ENCODE data around the gene ASB8. TPM values are rescaled to one million over a fixed set of nuclear protein-coding genes. Genes with fewer than 3 reads are reported as not detected.
"Not testable (repeated sequence)": the region's sequence is repeated elsewhere in the genome, so short reads cannot be mapped to it uniquely, and the experiment has no call there.

ASB8 gene
- total RNA-seq, 1 donor from 2014 or later: 80.7 TPM

DNA sequence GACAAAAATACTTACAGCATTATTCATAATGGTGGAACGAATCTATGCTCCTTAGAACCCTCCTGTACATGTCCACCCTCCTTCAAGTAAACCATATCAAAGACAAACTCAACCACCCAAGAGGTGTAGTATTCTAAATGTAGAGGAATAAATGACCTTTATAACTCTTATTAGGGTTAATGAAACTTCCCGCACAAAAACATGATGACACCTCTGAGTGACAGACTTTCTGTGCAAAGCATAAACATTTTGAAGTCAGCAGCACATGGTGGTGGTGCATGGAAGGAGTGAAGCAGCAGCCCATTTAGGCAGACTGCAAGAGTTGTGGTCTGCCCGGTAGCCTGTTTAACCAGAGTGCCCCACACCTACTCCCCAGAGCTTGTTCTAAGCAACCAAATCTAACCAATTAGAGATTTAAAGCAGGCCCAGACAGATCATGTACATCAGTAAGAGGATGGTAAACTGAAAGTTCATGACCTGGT is 615 bp upstream of the ASB8 start:
- intact Hi-C loops (cut with DNase I): loop anchor here (1.0 to 2.0 kb wide), 2 partner anchors 39 to 52 kb away; partner anchors contain the start of genes PFKM and SENP1
- DNase-seq (ENCODE audit: missing footprints) (no peak), ATAC-seq (no peak)

DNA sequence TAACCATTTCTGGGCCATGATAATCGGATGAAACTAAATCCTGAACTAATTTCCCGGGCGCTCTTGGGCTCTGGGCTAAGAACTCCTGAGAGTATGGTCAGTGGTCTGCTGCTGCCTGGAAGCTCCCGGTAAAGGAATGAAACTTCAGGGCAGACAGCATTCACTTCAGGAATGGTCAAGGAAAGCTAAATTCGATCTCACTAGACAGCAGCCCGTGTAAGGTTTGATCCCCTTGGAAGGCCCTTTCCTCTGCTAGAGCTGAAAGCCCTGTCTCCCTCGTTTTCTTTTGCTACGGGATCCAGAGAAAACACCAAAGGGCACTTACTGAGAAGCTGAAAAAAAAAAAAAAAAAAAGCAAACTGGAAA is 680 bp downstream of the ASB8 start:
- intact Hi-C loops (cut with DNase I): loop anchor here (1.0 to 2.0 kb wide), 2 partner anchors 38 to 50 kb away; partner anchors contain the start of genes PFKM and SENP1
- ATAC-seq: no peak

DNA sequence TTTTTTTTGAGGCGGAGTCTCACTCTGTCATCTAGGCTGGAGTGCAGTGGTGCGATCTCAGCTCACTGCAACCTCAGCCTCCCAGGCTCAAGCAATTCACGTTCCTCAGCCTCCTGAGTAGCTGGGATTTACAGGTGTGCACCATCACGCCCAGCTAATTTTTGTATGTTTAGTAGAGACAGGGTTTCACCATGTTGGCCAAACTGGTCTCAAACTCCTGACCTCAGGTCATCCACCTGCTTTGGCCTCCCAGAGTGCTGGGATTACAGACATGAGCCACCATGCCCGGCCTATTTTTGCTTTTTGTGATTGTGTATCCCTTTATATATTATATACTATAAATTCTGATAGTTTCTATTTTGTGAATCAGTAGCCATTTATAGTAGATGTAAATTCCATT is 1.5 kb downstream of the ASB8 start:
- intact Hi-C loops (cut with DNase I): loop anchor here (2.0 kb wide), 1 partner anchor 37 kb away; the partner anchor contains the start of gene PFKM
- DNase-seq (ENCODE audit: missing footprints); ATAC-seq: not testable (repeated sequence)

More for the DNA sequence above, 680 bp downstream of the ASB8 start:
- no peak for DNase-seq (ENCODE audit: missing footprints)

DNA sequence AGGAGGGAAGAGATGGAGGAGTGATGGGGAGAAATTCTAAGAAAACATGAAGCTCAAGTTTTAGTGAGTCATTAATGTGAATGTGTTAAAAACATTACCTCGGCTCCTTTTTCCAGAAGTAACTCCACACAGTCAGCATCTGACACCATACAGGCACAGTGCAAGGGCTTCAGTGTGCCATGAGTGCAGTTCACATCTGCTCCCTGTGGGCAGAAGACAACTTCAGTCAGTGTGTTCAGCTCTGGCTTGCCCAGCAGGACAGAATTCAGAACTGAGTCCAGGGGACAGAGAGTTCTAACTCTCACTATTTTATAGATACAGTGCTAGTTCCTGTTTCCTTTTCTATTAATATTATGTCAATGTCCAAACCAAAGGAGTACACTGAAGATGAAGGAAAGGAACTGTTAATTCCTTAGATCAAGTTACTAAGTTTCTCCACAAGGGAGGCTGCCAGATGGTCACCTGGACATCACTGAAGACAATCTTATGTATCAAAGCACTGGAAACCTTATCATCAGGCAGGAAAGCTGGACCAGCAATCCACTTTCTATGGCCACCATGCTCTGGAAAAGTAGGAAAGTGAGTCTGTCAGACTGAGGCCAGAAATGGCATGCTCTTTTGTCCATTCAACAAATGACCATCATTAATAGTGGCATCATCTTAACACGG is 6.1 kb downstream of the ASB8 start:
- DNase-seq (ENCODE audit: missing footprints): no peak
- intact Hi-C loops (cut with DNase I): no loop called here
- ATAC-seq: peak; percentile 37

DNA sequence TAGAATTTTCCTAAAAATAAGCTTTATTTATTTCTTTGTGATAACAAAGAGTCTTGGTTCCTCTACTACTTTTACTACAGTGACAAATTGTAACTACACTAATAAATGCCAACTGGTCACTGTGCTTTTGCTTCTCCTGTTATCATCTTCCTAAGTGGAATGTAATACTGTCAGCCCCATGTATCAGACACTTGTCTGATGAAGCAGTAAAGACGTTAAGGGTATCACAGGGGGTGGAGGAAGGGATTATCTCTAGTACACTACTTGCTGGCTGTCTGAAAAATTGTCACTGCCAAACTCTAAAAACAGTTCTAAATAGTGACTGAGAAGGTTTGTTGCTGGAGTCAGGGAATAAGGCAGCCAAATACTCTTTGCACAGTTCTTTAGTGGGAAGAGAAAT is 11.3 kb downstream of the ASB8 start:
- ATAC-seq (peak; percentile 86), DNase-seq (ENCODE audit: missing footprints) (no peak)
- intact Hi-C loops (cut with DNase I): loop anchor here (2.0 kb wide), 1 partner anchor 21 kb away; no protein-coding TSS in a partner anchor

DNA sequence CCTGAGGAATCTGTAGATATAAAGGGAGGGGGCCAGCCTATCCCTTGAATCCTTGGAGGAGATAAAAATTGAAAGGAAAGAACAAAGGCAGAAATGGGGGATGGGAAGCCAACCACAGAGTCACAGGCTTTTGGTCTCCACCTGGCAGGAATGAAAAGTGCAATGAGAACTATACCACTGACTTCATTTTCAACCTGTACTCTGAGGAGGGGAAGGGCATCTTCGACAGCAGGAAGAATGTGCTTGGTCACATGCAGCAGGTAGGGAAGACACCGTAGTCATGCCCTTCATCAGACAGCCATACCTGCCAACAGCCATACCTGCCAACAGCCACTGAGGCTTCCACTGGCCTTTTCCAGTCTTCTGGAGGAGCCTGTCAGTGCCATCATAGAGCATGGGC is 13.4 kb downstream of the ASB8 start:
- ATAC-seq (no peak), DNase-seq (ENCODE audit: missing footprints) (no peak)
- intact Hi-C loops (cut with DNase I): no loop called here

DNA sequence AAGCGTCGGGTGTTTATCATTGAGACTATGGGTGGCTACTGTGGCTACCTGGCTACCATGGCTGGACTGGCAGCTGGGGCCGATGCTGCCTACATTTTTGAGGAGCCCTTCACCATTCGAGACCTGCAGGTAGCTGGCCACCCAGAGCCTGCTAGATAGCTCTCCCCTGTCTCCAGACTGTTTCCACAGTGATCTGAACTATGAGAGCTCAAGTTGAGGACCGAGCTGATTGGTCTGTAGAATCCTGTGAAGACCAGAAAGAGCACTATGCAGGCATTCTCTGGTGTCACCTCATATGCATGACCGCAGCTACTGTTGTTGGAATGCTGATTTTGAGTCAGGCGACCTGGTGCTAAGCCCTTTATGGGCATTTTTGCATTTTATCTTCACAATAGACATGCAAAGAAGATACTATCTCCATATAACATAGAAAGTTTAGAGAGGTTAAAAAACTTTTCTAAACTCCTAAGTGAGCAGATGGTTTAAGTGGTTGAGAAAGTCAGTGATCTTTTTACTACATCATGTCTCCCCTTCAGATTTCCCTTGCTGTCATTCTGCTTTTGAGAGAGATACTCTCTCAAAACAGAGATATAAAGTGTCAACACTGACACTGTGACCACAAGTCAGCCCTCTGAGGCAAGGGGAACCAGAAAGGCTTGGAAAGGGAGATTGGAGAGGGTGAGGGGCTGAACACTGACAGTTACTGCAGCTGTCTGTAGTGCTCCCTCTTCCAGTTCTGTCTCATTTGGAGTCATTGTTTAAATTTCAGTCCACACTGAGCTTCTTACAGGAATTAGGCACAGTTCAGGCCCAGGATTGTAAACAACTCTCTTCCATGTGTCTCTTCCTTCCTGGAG is 14.3 kb downstream of the ASB8 start:
- no peak for ATAC-seq
- intact Hi-C loops (cut with DNase I): no loop called here
- DNase-seq (ENCODE audit: missing footprints): no peak

DNA sequence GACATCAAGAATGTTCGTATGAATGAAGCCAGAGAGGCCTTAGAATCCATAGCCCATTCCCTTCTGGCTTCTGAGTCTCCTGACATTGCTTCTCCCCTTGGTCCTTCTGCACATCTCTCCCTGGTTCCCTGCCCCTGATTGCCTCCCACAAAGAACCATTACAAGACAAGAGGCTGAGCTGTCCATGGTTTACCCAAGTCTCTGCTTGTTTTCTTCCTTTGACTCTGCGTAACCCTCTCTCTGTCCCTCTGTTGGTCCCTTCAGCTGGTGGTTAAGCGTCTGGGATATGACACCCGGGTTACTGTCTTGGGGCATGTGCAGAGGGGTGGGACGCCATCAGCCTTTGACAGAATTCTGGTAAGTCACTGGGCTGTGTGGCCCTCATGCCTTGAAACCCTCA is 22.3 kb downstream of the ASB8 start:
- ATAC-seq: no peak
- intact Hi-C loops (cut with DNase I): no loop called here
- no peak for DNase-seq (ENCODE audit: missing footprints)

DNA sequence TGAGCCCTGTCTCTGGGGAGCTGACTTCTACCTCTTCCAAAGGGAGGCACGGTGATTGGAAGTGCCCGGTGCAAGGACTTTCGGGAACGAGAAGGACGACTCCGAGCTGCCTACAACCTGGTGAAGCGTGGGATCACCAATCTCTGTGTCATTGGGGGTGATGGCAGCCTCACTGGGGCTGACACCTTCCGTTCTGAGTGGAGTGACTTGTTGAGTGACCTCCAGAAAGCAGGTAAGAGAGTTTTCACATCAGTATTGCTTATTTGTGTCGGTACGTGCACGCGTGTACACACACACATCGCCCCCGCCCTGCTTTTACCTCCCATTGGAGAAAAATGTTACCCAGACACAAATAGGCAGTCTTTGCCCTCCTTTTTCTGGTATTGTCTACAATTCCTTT is 24.5 kb downstream of the ASB8 start:
- no peak for DNase-seq (ENCODE audit: missing footprints)
- intact Hi-C loops (cut with DNase I): no loop called here

DNA sequence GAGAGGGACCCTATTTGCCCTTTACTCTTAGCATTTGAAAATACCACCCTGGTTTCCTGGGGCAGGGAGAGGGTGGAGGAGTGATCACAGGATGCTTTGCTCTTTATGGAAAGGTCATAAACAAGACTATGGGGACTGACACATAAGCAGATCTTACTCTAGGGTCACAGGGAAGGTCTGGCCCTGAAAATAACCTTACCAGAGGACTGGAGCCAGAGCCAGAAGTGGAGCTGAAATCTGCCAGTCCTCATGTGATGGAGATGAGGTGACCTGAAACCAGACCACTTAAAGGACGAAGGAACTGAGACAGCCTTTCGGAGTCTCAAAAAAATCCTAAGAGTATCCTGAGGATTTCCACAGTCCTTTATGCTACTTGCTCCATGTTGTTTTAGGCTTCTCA is 25.8 kb downstream of the ASB8 start:
- no peak for DNase-seq (ENCODE audit: missing footprints)
- peak; percentile 38 for ATAC-seq
- intact Hi-C loops (cut with DNase I): no loop called here

More for the DNA sequence above, 24.5 kb downstream of the ASB8 start:
- ATAC-seq: no peak

DNA sequence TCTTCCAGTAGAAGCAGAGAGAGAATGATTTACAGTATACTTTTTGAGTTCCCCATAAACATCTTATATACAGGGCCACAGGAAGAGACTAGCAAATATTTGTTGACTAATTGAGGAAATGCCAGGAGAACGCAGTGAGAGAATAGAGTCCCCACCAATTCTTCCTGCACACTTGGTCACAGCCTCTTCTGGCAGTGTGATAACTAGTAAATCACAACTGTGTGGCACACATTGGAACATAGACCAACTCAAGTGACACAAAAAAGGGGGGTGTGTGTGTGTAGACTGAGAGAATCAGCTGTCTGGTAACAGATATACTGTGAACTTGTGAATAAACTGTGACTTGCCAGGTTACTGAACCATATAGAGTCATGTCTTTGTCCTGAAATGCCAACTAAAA is 27.9 kb downstream of the ASB8 start:
- ATAC-seq: no peak
- intact Hi-C loops (cut with DNase I): no loop called here
- DNase-seq (ENCODE audit: missing footprints): no peak

DNA sequence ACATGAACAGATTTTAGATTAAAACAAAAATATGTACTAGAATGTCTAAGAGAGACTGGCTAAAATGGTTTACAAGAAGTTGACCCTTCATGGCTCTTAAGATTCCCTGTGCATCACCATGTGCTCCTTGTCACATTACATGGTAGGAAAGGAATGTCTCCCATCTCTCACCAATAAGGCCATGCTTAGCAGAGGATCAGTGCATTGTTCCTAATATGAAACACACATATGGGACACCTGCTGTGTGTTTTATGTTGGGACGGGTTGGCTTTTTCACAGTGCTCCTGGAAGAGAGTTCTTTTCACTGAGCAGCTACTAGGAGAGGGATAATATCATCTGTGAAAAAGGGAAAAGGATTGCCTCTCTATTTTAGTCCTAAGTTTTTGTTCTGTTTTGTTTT is 28.5 kb downstream of the ASB8 start:
- DNase-seq (ENCODE audit: missing footprints) (no peak), ATAC-seq (no peak)
- intact Hi-C loops (cut with DNase I): no loop called here

DNA sequence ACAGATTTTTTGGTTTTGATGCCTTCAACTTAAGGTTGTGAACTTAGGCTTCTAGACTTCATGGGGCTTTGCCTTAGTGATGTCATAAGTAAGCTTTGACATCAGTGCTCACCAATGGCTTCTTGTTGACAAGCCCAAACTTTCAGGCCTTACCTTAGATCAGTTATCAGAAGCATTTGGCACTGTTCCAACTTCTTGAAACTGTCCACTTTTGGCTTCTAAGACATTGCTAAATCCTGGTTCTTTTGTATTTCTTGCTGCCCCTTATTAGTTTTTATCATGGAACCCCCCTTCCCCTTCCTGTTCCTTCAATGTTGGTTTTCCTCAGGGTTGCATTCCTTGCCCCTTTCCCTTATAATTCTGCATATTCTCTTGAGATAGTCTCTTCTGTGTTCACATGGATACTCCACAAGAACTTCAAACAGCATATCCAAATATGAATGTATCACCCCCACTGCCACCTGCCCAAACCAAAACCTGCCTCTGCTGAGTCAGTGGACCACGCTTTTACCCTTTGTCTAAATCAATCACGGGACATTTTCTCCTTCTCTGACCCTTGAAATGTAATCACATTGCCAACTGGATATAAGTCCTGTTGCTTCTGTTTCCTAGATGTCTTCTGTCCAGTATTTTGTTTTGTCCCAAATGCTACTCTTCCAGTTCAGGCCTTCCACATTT is 30.2 kb downstream of the ASB8 start:
- no peak for DNase-seq (ENCODE audit: missing footprints)
- intact Hi-C loops (cut with DNase I): no loop called here
- ATAC-seq: no peak

DNA sequence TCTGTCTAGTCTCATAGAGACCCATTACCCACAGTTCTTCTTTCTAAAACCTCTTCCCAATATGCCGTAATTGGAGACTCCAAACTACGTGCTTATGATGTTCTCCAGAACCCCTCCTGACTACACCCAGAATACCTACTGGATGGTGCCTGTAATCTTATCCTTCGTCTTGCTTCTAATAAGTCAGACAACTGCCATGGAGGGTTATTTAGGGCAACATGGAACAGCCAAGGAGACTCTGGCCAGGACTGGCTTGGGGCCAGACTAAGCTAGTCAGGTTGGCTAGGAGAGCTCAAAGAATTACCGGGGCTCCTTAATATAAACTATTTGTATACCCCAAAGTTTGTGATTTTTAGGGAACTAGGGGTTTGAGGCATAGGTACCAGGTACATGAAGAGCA is 31.3 kb downstream of the ASB8 start:
- ATAC-seq (peak; percentile 92), DNase-seq (ENCODE audit: missing footprints) (no peak)
- intact Hi-C loops (cut with DNase I): loop anchor here (2.0 kb wide), 1 partner anchor 21 kb away; no protein-coding TSS in a partner anchor

DNA sequence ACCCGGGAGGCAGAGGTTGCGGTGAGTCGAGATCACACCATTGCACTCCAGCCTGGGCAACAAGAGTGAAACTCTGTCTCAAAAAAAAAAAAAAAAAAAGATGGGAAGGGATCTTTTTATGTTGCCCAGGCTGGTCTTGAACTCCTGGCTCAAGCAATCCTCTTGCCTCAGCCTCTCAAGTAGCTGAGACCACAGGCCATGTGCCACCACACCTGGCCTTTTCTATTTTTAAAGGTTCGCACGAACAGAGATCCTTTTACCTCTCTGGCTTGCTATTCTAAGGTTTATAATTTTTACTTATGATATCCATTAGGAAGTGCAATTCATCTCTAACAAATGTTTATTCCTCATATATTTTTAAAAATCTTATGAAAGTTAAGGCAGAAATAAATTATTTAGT is 31.8 kb downstream of the ASB8 start:
- DNase-seq (ENCODE audit: missing footprints); ATAC-seq: not testable (repeated sequence)
- intact Hi-C loops (cut with DNase I): loop anchor here (2.0 kb wide), 1 partner anchor 21 kb away; no protein-coding TSS in a partner anchor

DNA sequence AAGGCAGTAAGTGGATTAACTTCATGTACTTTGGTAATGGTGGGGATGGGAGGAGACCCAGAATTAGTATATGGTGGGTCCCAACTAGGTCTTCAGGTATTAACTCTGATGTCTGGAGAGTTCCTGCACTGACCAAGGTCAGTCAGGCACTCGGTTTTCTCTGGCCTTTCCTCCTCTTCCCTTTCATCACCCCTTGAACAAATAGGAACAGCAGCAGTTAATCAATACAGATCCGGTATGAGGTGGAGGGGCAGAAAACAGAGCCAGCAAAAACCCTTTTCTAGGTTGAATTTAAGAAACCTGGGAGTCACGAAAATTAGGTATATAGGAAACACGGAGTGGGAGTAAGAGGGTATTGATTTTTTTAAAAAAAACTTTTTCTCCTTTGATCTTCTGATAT is 34.1 kb downstream of the ASB8 start:
- intact Hi-C loops (cut with DNase I): no loop called here
- ATAC-seq (no peak), DNase-seq (ENCODE audit: missing footprints) (no peak)

DNA sequence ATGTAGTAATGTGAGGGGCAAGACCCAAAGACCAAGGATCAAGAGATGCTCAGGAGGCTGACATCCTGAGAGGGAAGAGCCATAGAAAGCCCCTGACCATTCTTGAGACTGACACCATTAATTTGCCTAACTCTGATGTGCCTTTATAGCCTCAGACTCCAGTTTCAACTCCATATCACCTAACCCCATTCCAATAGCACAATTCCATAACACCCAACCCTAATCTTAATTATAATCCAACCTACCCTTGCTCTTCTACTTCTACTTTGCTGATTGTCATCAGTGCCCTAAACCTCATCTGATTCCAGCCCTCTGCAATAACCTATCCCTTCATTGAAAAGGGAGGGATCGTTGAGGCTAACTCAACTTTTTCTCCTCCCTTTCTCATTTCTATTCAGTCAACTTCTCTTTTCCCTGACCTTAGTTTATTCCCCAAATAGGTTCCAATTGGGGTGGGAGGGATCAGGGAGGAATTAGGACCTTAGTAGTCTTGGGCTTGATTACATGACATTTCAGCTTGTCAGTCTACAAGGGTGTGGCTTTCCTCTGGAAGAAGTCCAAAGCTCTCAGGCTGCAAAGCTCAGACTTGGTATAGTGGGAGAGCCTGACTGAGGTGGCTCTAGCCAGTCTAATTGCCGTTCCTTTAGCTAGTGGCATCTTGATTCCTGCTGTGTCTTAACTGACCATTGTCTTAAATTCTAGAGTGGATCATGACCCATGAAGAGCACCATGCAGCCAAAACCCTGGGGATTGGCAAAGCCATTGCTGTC is 35.1 kb downstream of the ASB8 start:
- ATAC-seq (peak; percentile 24), DNase-seq (ENCODE audit: missing footprints) (no peak)
- intact Hi-C loops (cut with DNase I): no loop called here

DNA sequence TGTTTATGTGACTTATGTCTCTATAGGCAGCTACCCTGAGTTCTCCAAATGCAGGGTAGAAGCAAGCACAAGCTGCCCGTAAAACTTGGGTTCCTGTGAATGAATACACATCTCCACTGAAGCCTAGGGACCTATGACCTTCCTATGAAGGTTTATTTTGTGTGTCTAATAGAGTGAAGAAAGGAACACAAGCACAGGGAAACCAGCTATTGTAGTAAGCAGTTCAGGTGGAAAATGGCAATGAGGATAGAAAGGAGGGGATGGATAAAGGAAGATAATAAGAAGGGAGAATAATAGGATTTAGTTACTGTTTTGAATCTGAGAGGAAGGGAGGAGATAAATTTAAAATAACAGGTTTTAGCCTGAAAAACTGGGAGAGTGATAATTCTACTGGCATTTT is 35.8 kb downstream of the ASB8 start:
- intact Hi-C loops (cut with DNase I): no loop called here
- ATAC-seq: no peak

DNA sequence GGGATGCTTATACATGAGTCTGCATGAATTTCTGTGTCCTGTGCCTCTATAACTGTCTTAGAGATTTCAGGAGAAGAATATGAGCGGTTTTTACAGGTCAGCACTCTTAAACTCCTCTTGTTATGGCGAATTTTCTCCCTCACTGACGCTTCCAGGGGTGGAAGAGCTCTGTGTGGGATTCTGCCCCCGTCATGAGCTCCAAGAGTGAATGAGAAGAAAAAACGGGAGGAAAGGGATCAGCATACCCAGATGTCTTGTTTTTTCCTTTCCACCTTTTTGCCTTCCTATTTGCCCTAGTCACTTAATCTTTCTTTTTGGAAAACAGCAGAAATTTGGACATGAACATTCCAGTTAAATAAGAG is 37.5 kb downstream of the ASB8 start:
- intact Hi-C loops (cut with DNase I): loop anchor here (2.0 kb wide), 1 partner anchor 37 kb away; the partner anchor contains the start of gene ASB8
- no peak for DNase-seq (ENCODE audit: missing footprints)
- ATAC-seq: no peak

More for the DNA sequence above, 35.8 kb downstream of the ASB8 start:
- no peak for DNase-seq (ENCODE audit: missing footprints)

All from Right ventricle myocardium inferior (tissue), 1 donor.